COLO829 (cell line): Measurements from ENCODE around the gene GALR1.

ENCODE experiments used
- DNase-seq: peaks from one replicate; pipeline ENCODE4 v3.0.0; 2012; ENCODE audit warnings: low spot score

The GALR1 gene

DNA sequence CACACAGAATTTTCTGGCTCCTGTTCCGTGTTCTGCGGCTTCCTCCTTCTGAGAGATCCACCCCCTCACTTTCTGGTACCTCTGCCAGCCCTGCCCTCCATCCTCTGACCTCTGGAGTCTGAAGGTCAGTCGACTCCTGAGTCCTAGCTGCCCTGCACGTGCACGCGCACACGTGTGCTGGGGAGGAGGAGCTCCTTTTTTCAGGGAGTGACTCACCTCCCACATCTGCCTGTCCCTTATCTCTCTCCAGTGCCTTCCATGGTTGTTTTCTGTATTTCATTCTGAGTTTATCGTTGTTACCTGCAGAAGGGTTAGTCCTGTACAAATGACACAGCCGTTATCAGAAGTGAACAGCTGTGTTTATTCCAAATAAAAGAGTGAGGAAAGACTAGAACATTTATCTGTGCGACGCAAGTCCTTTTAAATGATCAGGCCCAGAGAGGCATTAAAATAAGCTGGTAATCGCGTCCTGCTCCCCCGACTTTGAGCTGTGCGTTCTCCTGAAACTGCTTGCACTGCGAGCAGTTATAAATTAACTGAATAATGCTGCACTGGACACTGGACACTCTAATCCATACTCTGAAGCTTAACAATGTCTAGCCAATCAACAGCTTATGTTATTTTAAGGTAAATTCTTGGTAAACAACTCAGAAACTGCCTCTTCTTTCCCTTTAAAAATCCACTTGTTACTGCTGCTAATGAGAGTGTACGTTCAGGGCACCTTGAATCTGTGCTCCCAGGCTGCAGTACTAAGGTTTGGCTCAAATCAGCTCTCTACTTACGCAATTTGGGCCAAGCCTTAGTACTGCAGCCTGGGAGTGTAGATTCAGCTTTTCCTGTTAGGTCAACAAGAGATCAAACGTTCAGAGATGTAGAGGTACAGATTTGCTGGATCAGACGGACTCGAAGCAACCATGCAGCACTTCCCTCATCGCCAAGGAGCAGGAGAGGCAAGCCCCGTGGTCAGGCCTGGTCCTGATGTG lies 72.5 kb downstream of the GALR1 start:
- DNase-seq, result no peak

DNA sequence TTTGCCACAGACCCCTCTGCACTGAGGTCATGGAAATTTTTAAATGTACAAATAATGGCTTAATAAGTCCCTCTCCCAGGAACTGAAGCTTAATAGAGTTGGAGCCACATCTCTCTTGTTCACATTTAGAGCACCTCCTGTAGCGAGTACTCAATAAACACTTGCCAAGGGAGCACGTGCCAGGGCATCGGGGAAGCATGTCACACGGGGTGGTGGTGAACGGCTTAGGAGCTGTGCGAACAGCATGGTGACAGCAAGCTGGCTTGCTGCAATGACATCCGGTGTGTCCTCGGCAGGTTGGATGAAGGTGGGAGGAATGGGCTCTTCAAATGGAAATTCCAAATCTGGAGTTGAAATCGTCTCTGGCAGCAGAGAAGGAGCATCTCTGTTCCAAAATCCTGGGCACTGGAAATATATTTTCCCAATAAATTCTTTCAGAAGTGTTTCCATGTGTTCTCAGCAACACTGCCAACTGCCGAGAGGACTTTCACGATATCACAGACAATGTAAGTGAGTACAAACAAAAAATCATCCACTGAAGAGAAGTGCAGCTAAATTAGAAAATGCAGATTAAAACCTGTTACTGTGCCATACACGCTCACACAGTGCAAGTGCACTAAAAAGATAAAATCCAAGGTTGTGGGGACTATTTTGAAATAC lies 74.1 kb downstream of the GALR1 start:
- DNase-seq, result no peak
